ENCODE data around the gene NKX1-1. TPM values are rescaled to one million over a fixed set of nuclear protein-coding genes. Genes with fewer than 3 reads are reported as not detected.

Gene NKX1-1
- total and polyA plus RNA-seq, 8 donors, result not detected

DNA sequence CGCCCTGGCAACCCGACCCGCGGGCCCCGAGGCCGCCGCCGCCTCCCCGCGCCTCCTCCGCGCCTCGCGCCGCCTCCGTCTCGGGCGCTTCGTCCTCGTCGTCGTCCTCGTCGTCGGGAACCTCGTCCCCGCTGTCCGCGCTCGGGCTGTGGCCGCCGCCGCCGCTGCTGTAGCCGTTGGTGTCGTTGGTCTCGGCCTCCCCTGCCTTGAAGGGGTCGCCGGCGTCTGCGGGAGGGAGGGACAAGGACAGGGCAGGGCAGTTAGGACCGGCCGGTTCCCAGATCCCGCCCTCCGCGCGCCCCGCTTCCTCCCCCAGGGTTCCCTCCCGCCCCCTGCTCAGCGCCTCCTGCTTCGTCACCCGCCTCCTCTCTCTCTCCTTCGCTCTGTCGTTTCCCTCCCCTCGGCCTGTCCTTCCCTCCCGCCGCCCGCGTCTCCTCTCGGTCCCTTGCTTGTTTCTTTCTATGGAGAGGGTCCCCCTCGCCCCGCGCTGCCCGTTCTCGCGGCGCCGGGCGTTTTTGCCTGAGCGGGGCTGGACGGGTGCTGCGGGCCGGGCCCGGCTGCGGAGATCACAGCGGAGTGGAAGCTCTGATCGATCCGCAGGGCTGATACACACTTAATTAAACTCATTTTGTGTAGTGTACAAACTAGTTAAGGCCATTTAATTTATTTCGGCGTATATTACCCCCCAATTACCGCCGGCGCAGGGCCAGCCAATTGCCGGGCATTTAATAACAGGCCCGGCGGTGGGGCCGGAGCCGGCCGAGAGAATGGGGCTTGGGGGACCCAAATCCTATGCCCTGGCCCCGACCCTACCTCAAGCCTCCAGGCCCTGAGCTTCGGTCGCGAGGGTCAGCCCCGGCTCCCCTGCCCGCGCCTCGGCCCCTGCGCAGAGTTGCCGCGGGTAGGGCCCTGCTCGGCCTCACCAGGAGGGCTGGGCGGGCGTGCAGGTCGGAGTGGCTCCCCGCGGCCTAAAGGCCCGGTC, 2.4 kb downstream of the NKX1-1 start:
- no peak overlapping the region for H3K27ac ChIP-seq
- intact Hi-C loops (cut with DNase I; ENCODE audit: low total_unique reads), result no loop called here
- TF ChIP-seq POLR2AphosphoS5 (IDR thresholded peaks at IDR 0.05) (no peak), EP300 (IDR thresholded peaks at IDR 0.05) (no peak), POLR2A (IDR thresholded peaks at IDR 0.05) (no peak), CTCF (IDR thresholded peaks at IDR 0.05) (no peak)
- no peaks in the 10 kb centered on the region for H3K36me3 ChIP-seq
- H3K4me1 ChIP-seq, result peaks cover 17 to 67% (median 41%) of the 10 kb centered on the region in 4 donors
- H3K27me3 ChIP-seq, result peaks cover 75 to 98% (median 90%) of the 10 kb centered on the region in 3 donors
- DNase-seq, result peak; percentile 17 to 21
- 4 to 11% (median 6%) methylated on average over 57 to 107 of the region's 107 CpGs for WGBS, 5 donors
- H3K9me3 ChIP-seq, result peaks cover 0 to 3% (median under 1%) of the 10 kb centered on the region in 4 donors
- peak overlapping the region in 3 of 4 donors; percentile 2 to 32 (median 9) for H3K4me3 ChIP-seq

DNA sequence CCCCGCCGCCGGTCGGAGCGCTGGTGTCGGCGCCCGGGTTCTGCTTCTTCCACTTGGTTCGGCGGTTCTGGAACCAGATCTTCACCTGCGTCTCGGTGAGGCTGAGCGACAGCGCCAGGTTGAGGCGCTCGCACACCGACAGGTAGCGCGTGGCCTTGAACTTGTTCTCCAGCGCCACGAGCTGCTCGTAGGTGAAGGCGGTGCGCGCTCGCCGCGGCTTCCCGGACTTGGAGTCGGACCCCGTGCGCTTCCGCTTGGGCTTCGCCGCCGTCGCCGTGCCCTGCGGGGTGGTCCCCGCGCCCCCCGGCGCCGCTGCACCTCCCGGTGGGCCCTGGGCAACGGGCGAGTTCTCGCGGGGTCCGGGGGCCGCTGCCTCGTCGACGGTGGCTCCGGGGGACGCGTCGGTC, 3.1 kb downstream of the NKX1-1 start:
- WGBS, 5 donors, result 4 to 20% (median 9%) methylated on average over 11 to 58 of the region's 58 CpGs
- Histone ChIP-seq H3K9me3 (peaks cover 0 to 8% (median 4%) of the 10 kb centered on the region in 4 donors), H3K27ac (no peak overlapping the region), H3K4me1 (peaks cover 17 to 66% (median 40%) of the 10 kb centered on the region in 4 donors), H3K36me3 (no peaks in the 10 kb centered on the region), H3K27me3 (peaks cover 68 to 91% (median 83%) of the 10 kb centered on the region in 3 donors), H3K4me3 (peak overlapping the region in 2 of 4 donors; percentile 2 to 32)
- intact Hi-C loops (cut with DNase I; ENCODE audit: low total_unique reads), result no loop called here
- no peak for TF ChIP-seq EP300 (IDR thresholded peaks at IDR 0.05)
- no peak for TF ChIP-seq POLR2AphosphoS5 (IDR thresholded peaks at IDR 0.05)
- no peak for TF ChIP-seq CTCF (IDR thresholded peaks at IDR 0.05)
- no peak for TF ChIP-seq POLR2A (IDR thresholded peaks at IDR 0.05)
- peak; percentile 14 to 18 for DNase-seq

- Histone ChIP-seq H3K9me3 (peaks cover 0 to 8% (median 4%) of the 10 kb centered on the region in 4 donors), H3K27me3 (peaks cover 64 to 85% (median 77%) of the 10 kb centered on the region in 3 donors), H3K36me3 (no peaks in the 10 kb centered on the region), H3K4me1 (peaks cover 17 to 60% (median 38%) of the 10 kb centered on the region in 4 donors), H3K27ac (no peak overlapping the region), H3K4me3 (no peak overlapping the region)
- DNase-seq, result peak; percentile 17 to 51
- intact Hi-C loops (cut with DNase I; ENCODE audit: low total_unique reads), result no loop called here
- TF ChIP-seq CTCF (IDR thresholded peaks at IDR 0.05), result no peak
- TF ChIP-seq POLR2AphosphoS5 (IDR thresholded peaks at IDR 0.05), result no peak
- TF ChIP-seq EP300 (IDR thresholded peaks at IDR 0.05), result no peak
- no peak for TF ChIP-seq POLR2A (IDR thresholded peaks at IDR 0.05)
- WGBS, 5 donors, result 4 to 6% (median 5%) methylated on average over 44 to 69 of the region's 69 CpGs
Observed at GRCh38 chr4:1402516-1403091, 3.6 kb downstream of the NKX1-1 start.

DNA sequence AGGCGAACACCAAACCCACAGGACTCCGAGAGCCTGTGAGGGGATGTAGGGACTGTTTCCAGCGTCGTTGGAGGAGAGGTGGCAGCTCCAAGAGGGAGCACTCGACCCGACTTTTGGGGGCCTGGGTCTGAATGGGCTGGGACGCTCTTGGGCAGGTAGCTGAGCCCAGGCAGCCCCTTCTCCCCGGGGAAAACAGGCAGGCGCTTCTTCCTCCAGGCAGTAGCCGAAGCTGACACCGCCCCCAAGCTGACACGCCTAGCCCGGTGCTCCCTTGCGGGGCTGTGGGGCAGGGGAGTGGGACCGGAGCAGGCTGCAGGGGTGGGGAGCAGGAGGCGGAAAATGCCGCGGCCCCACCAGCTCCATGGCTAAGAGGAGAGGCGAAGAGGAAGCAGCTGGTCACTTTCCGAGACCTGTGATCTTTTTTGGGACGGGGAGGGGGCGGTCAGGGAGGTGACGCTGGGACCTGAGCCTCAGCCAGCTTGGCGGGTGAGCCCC, 4.2 kb downstream of the NKX1-1 start:
- TF ChIP-seq POLR2AphosphoS5 (IDR thresholded peaks at IDR 0.05), result no peak
- no peak for TF ChIP-seq EP300 (IDR thresholded peaks at IDR 0.05)
- TF ChIP-seq POLR2A (IDR thresholded peaks at IDR 0.05), result no peak
- TF ChIP-seq CTCF (IDR thresholded peaks at IDR 0.05), result no peak
- Histone ChIP-seq H3K27me3 (peaks cover 59 to 80% (median 72%) of the 10 kb centered on the region in 3 donors), H3K27ac (no peak overlapping the region), H3K9me3 (peaks cover 0 to 11% (median 5%) of the 10 kb centered on the region in 4 donors), H3K36me3 (no peaks in the 10 kb centered on the region), H3K4me3 (no peak overlapping the region), H3K4me1 (peaks cover 17 to 55% (median 35%) of the 10 kb centered on the region in 4 donors)
- intact Hi-C loops (cut with DNase I; ENCODE audit: low total_unique reads), result no loop called here
- 3 to 15% (median 11%) methylated on average over 14 to 24 of the region's 24 CpGs for WGBS, 5 donors
- peak; percentile 1 to 9 for DNase-seq
